Liver (tissue), 9 donors: ENCODE measurements around the gene RNF31. TPM values are rescaled to one million over a fixed set of nuclear protein-coding genes. Genes with fewer than 3 reads are reported as not detected.

Experiments
- DNase-seq: peaks from one replicate; pipeline ENCODE4 v3.0.0-alpha.2; 2017; ENCODE audit warnings: low spot score
- H3K27ac ChIP-seq, 2 donors: one replicate each; pipeline ENCODE4 v1.7.0; 2013; ENCODE audit warnings: inconsistent platforms in 2 of 2, low read length in 2 of 2, control low read depth in 1 of 2, low read depth in 1 of 2, mild to moderate bottlenecking in 1 of 2
- H3K27me3 ChIP-seq, 4 donors: one replicate each; pipeline versions ENCODE4 v1.6.1 to v1.7.0; 2013; ENCODE audit warnings: low read length in 3 of 4, inconsistent platforms in 1 of 4, mild to moderate bottlenecking in 1 of 4, moderate library complexity in 1 of 4; ENCODE audit not compliant: control insufficient read depth in 4 of 4, insufficient read depth in 4 of 4
- H3K36me3 ChIP-seq, 4 donors: one replicate each; pipeline versions ENCODE4 v1.6.1 to v1.7.0; 2013; ENCODE audit warnings: low read length in 3 of 4, mild to moderate bottlenecking in 3 of 4, low read depth in 1 of 4, moderate library complexity in 1 of 4; ENCODE audit not compliant: control insufficient read depth in 4 of 4, insufficient read depth in 3 of 4
- H3K4me1 ChIP-seq, 4 donors: one replicate each; pipeline versions ENCODE4 v1.6.1 to v1.7.0; 2013; ENCODE audit warnings: low read length in 3 of 4, mild to moderate bottlenecking in 3 of 4, moderate library complexity in 1 of 4; ENCODE audit not compliant: control insufficient read depth in 4 of 4, insufficient read depth in 4 of 4
- H3K4me3 ChIP-seq, 3 donors: one replicate each; pipeline versions ENCODE4 v1.6.1 to v1.7.0; 2013; ENCODE audit warnings: low read length in 3 of 3, control low read depth in 1 of 3, low read depth in 1 of 3, mild to moderate bottlenecking in 1 of 3
- H3K9ac ChIP-seq, 2 donors: one replicate each; pipeline ENCODE4 v1.7.0; 2013; ENCODE audit warnings: low read length in 2 of 2, mild to moderate bottlenecking in 2 of 2, moderate library complexity in 2 of 2, control low read depth in 1 of 2, low read depth in 1 of 2
- H3K9me3 ChIP-seq, 4 donors: one replicate each; pipeline versions ENCODE4 v1.6.1 to v1.7.0; 2013; ENCODE audit warnings: low read length in 3 of 4; ENCODE audit not compliant: control insufficient read depth in 4 of 4
- CTCF ChIP-seq: fragments of 150-350 bp; IDR thresholded peaks from 2 replicates; pipeline ENCODE4 v1.5.1; 2017; ENCODE audit warnings: improper control_type of control experiment, low read depth, low read length; ENCODE audit not compliant: missing input control
- EGR1 ChIP-seq, 2 donors: IDR thresholded peaks; 2 replicates each; pipeline ENCODE4 v1.6.1; 2016 to 2018; ENCODE audit warnings: antibody characterized with exemption in 2 of 2, low read depth in 2 of 2
- FOXA1 ChIP-seq: IDR thresholded peaks from 2 replicates; pipeline ENCODE4 v1.6.1; 2016; ENCODE audit warnings: antibody characterized with exemption
- FOXA2 ChIP-seq: IDR thresholded peaks from 2 replicates; pipeline ENCODE4 v1.6.1; 2016; ENCODE audit warnings: antibody characterized with exemption
- GABPA ChIP-seq, 2 donors: IDR thresholded peaks in 1 of 2; conservative IDR thresholded peaks in 1 of 2; 2 replicates each; pipeline ENCODE4 v1.6.1; 2016; ENCODE audit warnings: antibody characterized with exemption in 2 of 2, mild to moderate bottlenecking in 1 of 2, moderate library complexity in 1 of 2
- HNF4A ChIP-seq, 2 donors: conservative IDR thresholded peaks; 2 replicates each; pipeline ENCODE4 v1.6.1; 2016; ENCODE audit warnings: antibody characterized with exemption in 2 of 2, mild to moderate bottlenecking in 2 of 2
- JUND ChIP-seq, 2 donors: IDR thresholded peaks; 2 replicates each; pipeline ENCODE4 v1.6.1; 2016; ENCODE audit warnings: antibody characterized with exemption in 2 of 2
- MAX ChIP-seq: IDR thresholded peaks from 2 replicates; pipeline ENCODE4 v1.6.1; 2016; ENCODE audit warnings: antibody characterized with exemption
- NR2F2 ChIP-seq: IDR thresholded peaks from 2 replicates; pipeline ENCODE4 v1.6.1; 2016; ENCODE audit warnings: antibody characterized with exemption
- RAD21 ChIP-seq, 2 donors: IDR thresholded peaks; 2 replicates each; pipeline ENCODE4 v1.6.1; 2016; ENCODE audit warnings: antibody characterized with exemption in 2 of 2, mild to moderate bottlenecking in 2 of 2
- RXRA ChIP-seq, 2 donors: IDR thresholded peaks; 2 replicates each; pipeline ENCODE4 v1.6.1; 2017 to 2018; ENCODE audit warnings: antibody characterized with exemption in 2 of 2, mild to moderate bottlenecking in 1 of 2
- SP1 ChIP-seq: IDR thresholded peaks from 2 replicates; pipeline ENCODE4 v1.6.1; 2018; ENCODE audit warnings: antibody characterized with exemption, mild to moderate bottlenecking
- TAF1 ChIP-seq: conservative IDR thresholded peaks from 2 replicates; pipeline ENCODE4 v1.6.1; 2016; ENCODE audit warnings: antibody characterized with exemption, mild to moderate bottlenecking
- YY1 ChIP-seq: IDR thresholded peaks from 2 replicates; pipeline ENCODE4 v1.6.1; 2016; ENCODE audit warnings: antibody characterized with exemption, mild to moderate bottlenecking
- ZBTB33 ChIP-seq: IDR thresholded peaks from 2 replicates; pipeline ENCODE4 v1.6.1; 2016; ENCODE audit warnings: antibody characterized with exemption
- WGBS: extraction: QIAGEN DNeasy Blood & Tissue Kit; methylation state at CpG from one replicate; pipeline ENCODE4 v1.1.7; 2013; 5-methylcytosine and 5-hydroxymethylcytosine counted together
- polyA plus RNA-seq, 2 donors: library from polyadenylated mRNA; stranded (reverse) in 1 of 2; unstranded in 1 of 2; fragments of 200-250 nt in 1 of 2; fragments of >200 nt in 1 of 2; fragmentation: Nextera tagmentation in 1 of 2; extraction: Ambion mirVana in 1 of 2; gene quantifications; one replicate each; pipeline versions ENCODE4 v1.2.1 to v1.2.3, GENCODE V29; 2013 to 2015
- total RNA-seq, 2 donors: library from RNA; depleted of rRNA; stranded (reverse); fragments of >200 nt; gene quantifications; one replicate each; pipeline ENCODE4 v1.2.3, GENCODE V29; 2014
- TF ChIP-seq, protein P1 (sequence below): IDR thresholded peaks from 2 replicates; pipeline ENCODE4 v1.6.1; 2016; ENCODE audit warnings: antibody characterized with exemption
- donor health status: healthy.
- donor health status: healthy.
- donor health status: healthy.
- donor health status: healthy.
- donor health status: healthy.

The RNF31 gene
- total and polyA plus RNA-seq, 4 donors: 16.3 to 36.0 (median 20.9) TPM

DNA sequence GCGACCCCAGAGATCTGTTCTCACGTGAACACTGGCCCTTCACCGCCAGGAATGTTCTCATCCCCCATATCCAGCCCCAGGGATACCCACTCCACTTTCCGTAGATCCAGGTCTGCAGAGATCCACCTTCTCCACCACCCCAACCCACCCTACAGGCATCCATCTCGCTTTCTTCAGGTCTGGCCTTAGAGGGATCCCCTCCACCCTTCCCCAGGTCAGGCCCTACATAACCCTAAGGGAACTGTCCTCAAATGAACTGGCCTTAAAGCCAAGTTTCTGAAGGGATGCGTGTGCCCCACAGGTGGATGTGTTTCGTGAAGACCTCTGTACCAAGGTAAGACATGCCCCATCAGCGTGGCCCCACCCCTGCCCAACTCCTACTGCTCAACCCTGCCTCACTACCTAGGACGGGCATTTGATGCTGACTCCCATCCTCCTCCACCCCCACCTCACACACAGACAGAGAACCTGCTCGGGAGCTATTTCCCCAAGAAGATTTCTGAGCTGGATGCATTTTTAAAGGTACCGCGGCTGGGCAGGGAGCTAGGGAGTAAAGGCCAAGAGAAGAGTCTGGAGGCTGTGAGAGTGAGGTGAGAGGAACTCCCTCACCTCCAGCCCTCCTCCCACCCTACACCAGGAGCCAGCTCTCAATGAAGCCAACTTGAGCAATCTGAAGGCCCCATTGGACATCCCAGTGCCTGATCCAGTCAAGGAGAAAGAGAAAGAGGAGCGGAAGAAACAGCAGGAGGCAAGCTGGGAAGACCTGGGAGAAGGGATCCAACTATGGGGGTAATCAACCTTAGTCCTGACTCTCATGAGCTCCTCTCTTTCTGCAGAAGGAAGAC is 10.4 kb upstream of the RNF31 start:
- H3K9me3 ChIP-seq: no peaks in the 10 kb centered on the region
- no peaks in the 10 kb centered on the region for H3K27me3 ChIP-seq
- H3K4me3 ChIP-seq: peak overlapping the region; percentile 81 to 89 (median 85)
- H3K27ac ChIP-seq: peak overlapping the region; percentile 90 to 94
- WGBS: 34% methylated on average over 13 of the region's 13 CpGs
- peaks cover 4 to 53% (median 39%) of the 10 kb centered on the region in 4 donors for H3K4me1 ChIP-seq
- peak overlapping the region; percentile 56 to 79 for H3K9ac ChIP-seq
- TF ChIP-seq SP1: no peak
- TF ChIP-seq RXRA (IDR thresholded peaks at IDR 0.05): peak in 1 of 2 donors; percentile 47
- DNase-seq: no peak
- H3K36me3 ChIP-seq: peaks cover 2 to 16% (median 13%) of the 10 kb centered on the region in 4 donors

- Histone ChIP-seq H3K9ac (no peak overlapping the region), H3K4me3 (no peak overlapping the region), H3K9me3 (no peaks in the 10 kb centered on the region), H3K4me1 (peaks cover 4 to 49% (median 36%) of the 10 kb centered on the region in 4 donors), H3K27ac (no peak overlapping the region), H3K27me3 (no peaks in the 10 kb centered on the region), H3K36me3 (peaks cover 2 to 16% (median 13%) of the 10 kb centered on the region in 4 donors)
- WGBS: 93% methylated on average over 8 of the region's 8 CpGs
- TF ChIP-seq GABPA (IDR thresholded peaks at IDR 0.05 in 1 of 2, conservative IDR thresholded peaks at IDR 0.05 in 1 of 2) (no peak), TAF1 (no peak), EGR1 (IDR thresholded peaks at IDR 0.05; ENCODE audit: low read depth in 2 of 2) (no peak), ZBTB33 (no peak), NR2F2 (no peak), RAD21 (IDR thresholded peaks at IDR 0.05) (no peak), HNF4A (conservative IDR thresholded peaks at IDR 0.05) (no peak), YY1 (no peak), CTCF (no peak), JUND (IDR thresholded peaks at IDR 0.05) (no peak), FOXA1 (no peak), RXRA (IDR thresholded peaks at IDR 0.05) (no peak), MAX (no peak), FOXA2 (no peak), SP1 (no peak)
- TF ChIP-seq, protein P1, sequence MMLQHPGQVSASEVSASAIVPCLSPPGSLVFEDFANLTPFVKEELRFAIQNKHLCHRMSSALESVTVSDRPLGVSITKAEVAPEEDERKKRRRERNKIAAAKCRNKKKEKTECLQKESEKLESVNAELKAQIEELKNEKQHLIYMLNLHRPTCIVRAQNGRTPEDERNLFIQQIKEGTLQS: no peak
- DNase-seq: no peak
Observed at GRCh38 chr14:24137529-24138395, 9.5 kb upstream of the RNF31 start.
